HG02571 (cell line): ENCODE data around the gene HMGCS1.
"Not testable (repeated sequence)": the region's sequence is repeated elsewhere in the genome, so short reads cannot be mapped to it uniquely, and the experiment has no call there.

Experiments
- ATAC-seq: cut with Tn5 transposase; IDR thresholded peaks from one replicate; pipeline ENCODE4 v1.9.1; 2021; ENCODE audit warnings: mild to moderate bottlenecking, moderate library complexity; ENCODE audit not compliant: unreplicated experiment

HMGCS1 gene

GRCh38 chr5:43313854-43314457 is 744 bp upstream of the HMGCS1 start:
- no peak for ATAC-seq

GRCh38 chr5:43312699-43313034 is 545 bp downstream of the HMGCS1 start:
- ATAC-seq = peak; percentile 3

- no peak for ATAC-seq
Measured at GRCh38 chr5:43312076-43312661, 1.0 kb downstream of the HMGCS1 start.

GRCh38 chr5:43309637-43310036 is 3.6 kb downstream of the HMGCS1 start:
- ATAC-seq = no peak

GRCh38 chr5:43309122-43309521 is 4.1 kb downstream of the HMGCS1 start:
- ATAC-seq = no peak

- not testable (repeated sequence) for ATAC-seq
Measured at GRCh38 chr5:43306954-43307353, 6.3 kb downstream of the HMGCS1 start.

GRCh38 chr5:43305948-43306565 is 7.2 kb downstream of the HMGCS1 start:
- peak; percentile 45 for ATAC-seq

GRCh38 chr5:43304525-43304924 is 8.7 kb downstream of the HMGCS1 start:
- peak; percentile 66 for ATAC-seq

GRCh38 chr5:43303242-43303641 is 10.0 kb downstream of the HMGCS1 start:
- no peak for ATAC-seq

GRCh38 chr5:43302481-43302880 is 10.7 kb downstream of the HMGCS1 start:
- ATAC-seq = no peak

GRCh38 chr5:43301653-43302091 is 11.5 kb downstream of the HMGCS1 start:
- no peak for ATAC-seq

GRCh38 chr5:43300112-43300511 is 13.1 kb downstream of the HMGCS1 start:
- no peak for ATAC-seq

GRCh38 chr5:43298443-43298842 is 14.8 kb downstream of the HMGCS1 start:
- no peak for ATAC-seq

GRCh38 chr5:43296835-43297234 is 16.4 kb downstream of the HMGCS1 start:
- no peak for ATAC-seq

- no peak for ATAC-seq
Measured at GRCh38 chr5:43295202-43295601, 18.0 kb downstream of the HMGCS1 start.

- ATAC-seq = no peak
Measured at GRCh38 chr5:43294226-43294625, 19.0 kb downstream of the HMGCS1 start.

GRCh38 chr5:43290726-43291125 is 22.5 kb downstream of the HMGCS1 start:
- ATAC-seq = no peak

GRCh38 chr5:43288269-43288831 is 24.9 kb downstream of the HMGCS1 start:
- ATAC-seq = no peak

- no peak for ATAC-seq
Measured at GRCh38 chr5:43287493-43287892, 25.7 kb downstream of the HMGCS1 start.

- no peak for ATAC-seq
Measured at GRCh38 chr5:43286623-43287022, 26.6 kb downstream of the HMGCS1 start.

- no peak for ATAC-seq
Measured at GRCh38 chr5:43281840-43282658, 31.2 kb downstream of the HMGCS1 start.
